Ishikawa (cell line): Measurements from ENCODE around the gene ENPP1.

Experiments
- CEBPB ChIP-seq: IDR thresholded peaks from 2 replicates; pipeline ENCODE4 v1.6.1; 2012
- CREB1 ChIP-seq: IDR thresholded peaks from 2 replicates; pipeline ENCODE4 v1.6.1; 2012; ENCODE audit warnings: low read depth
- EGR1 ChIP-seq: IDR thresholded peaks from 2 replicates; pipeline ENCODE4 v1.6.1; 2012
- EP300 ChIP-seq: IDR thresholded peaks from 2 replicates; pipeline ENCODE4 v1.6.1; 2012; ENCODE audit warnings: borderline replicate concordance
- FOXM1 ChIP-seq: IDR thresholded peaks from 2 replicates; pipeline ENCODE4 v1.6.1; 2012; ENCODE audit warnings: low read depth, borderline replicate concordance
- MAX ChIP-seq: IDR thresholded peaks from 2 replicates; pipeline ENCODE4 v1.6.1; 2012
- NFIC ChIP-seq: IDR thresholded peaks from 2 replicates; pipeline ENCODE4 v1.6.1; 2012
- RAD21 ChIP-seq: IDR thresholded peaks from 2 replicates; pipeline ENCODE4 v1.6.1; 2012; ENCODE audit warnings: low read depth
- REST ChIP-seq: IDR thresholded peaks from 2 replicates; pipeline ENCODE4 v1.6.1; 2012; ENCODE audit warnings: low read depth, mild to moderate bottlenecking
- TAF1 ChIP-seq: IDR thresholded peaks from 2 replicates; pipeline ENCODE4 v1.6.1; 2012; ENCODE audit warnings: low read depth, mild to moderate bottlenecking
- TCF12 ChIP-seq: IDR thresholded peaks from 2 replicates; pipeline ENCODE4 v1.6.1; 2012; ENCODE audit warnings: low read depth
- TEAD4 ChIP-seq: IDR thresholded peaks from 2 replicates; pipeline ENCODE4 v1.6.1; 2012
- USF1 ChIP-seq: IDR thresholded peaks from 2 replicates; pipeline ENCODE4 v1.6.1; 2012
- YY1 ChIP-seq: IDR thresholded peaks from 2 replicates; pipeline ENCODE4 v1.6.1; 2012; ENCODE audit warnings: low read depth
- ZBTB7A ChIP-seq: IDR thresholded peaks from 2 replicates; pipeline ENCODE4 v1.6.1; 2012; ENCODE audit warnings: low read depth

Gene ENPP1

GRCh38 chr6:131807321-131807643 is 538 bp upstream of the ENPP1 start:
- TF ChIP-seq NFIC = no peak
- no peak for TF ChIP-seq USF1
- no peak for TF ChIP-seq MAX
- TF ChIP-seq ZBTB7A = no peak
- no peak for TF ChIP-seq TAF1
- TF ChIP-seq CREB1 = no peak
- no peak for TF ChIP-seq EP300
- no peak for TF ChIP-seq CEBPB
- TF ChIP-seq YY1 = no peak

GRCh38 chr6:131808460-131809269 is 845 bp downstream of the ENPP1 start:
- TF ChIP-seq CEBPB (0 out of 2 replicates have a peak, but pooled peaks have one; percentile 13), USF1 (no peak)

GRCh38 chr6:131811500-131811899 is 3.7 kb downstream of the ENPP1 start:
- no peak for TF ChIP-seq EGR1
- no peak for TF ChIP-seq TEAD4
- TF ChIP-seq MAX = no peak
- no peak for TF ChIP-seq CEBPB
- TF ChIP-seq NFIC = no peak
- TF ChIP-seq ZBTB7A = no peak
- no peak for TF ChIP-seq CREB1
- TF ChIP-seq TAF1 = no peak
- no peak for TF ChIP-seq TCF12
- TF ChIP-seq REST = no peak
- TF ChIP-seq YY1 = no peak
- TF ChIP-seq FOXM1 = no peak
- no peak for TF ChIP-seq USF1
- no peak for TF ChIP-seq EP300
- TF ChIP-seq RAD21 = no peak

- TF ChIP-seq EGR1 = no peak
- no peak for TF ChIP-seq EP300
- no peak for TF ChIP-seq USF1
Measured at GRCh38 chr6:131813991-131814390, 6.2 kb downstream of the ENPP1 start.

- TF ChIP-seq FOXM1 (no peak), ZBTB7A (no peak), REST (no peak), EP300 (no peak), CEBPB (no peak), MAX (no peak), NFIC (no peak), USF1 (no peak), TEAD4 (no peak), TCF12 (no peak), TAF1 (no peak)
Measured at GRCh38 chr6:131816869-131817268, 9.0 kb downstream of the ENPP1 start.
